Astrocyte (in vitro differentiated cells and primary cell): Measurements from ENCODE around the gene RFX8.
A peak's percentile ranks its signal among the peaks of the same experiment; 100 is the strongest.

Source experiments
- CTCF ChIP-seq: IDR thresholded peaks from 2 replicates; pipeline ENCODE4 v1.5.1; 2011; ENCODE audit warnings: low read depth, mild to moderate bottlenecking, inconsistent platforms, low read length, moderate library complexity; ENCODE audit not compliant: insufficient read depth
- EZH2 ChIP-seq: IDR thresholded peaks from 2 replicates; pipeline ENCODE4 v1.6.1; 2012; ENCODE audit warnings: mild to moderate bottlenecking, low read length, inconsistent platforms; ENCODE audit not compliant: insufficient read depth

GRCh38 chr2:101442667-101443061 lies 32.2 kb downstream of the RFX8 start:
- TF ChIP-seq CTCF (peak; percentile 8), EZH2 (no peak)
